ENCODE results near the gene SPOCK2.

Gene SPOCK2

DNA sequence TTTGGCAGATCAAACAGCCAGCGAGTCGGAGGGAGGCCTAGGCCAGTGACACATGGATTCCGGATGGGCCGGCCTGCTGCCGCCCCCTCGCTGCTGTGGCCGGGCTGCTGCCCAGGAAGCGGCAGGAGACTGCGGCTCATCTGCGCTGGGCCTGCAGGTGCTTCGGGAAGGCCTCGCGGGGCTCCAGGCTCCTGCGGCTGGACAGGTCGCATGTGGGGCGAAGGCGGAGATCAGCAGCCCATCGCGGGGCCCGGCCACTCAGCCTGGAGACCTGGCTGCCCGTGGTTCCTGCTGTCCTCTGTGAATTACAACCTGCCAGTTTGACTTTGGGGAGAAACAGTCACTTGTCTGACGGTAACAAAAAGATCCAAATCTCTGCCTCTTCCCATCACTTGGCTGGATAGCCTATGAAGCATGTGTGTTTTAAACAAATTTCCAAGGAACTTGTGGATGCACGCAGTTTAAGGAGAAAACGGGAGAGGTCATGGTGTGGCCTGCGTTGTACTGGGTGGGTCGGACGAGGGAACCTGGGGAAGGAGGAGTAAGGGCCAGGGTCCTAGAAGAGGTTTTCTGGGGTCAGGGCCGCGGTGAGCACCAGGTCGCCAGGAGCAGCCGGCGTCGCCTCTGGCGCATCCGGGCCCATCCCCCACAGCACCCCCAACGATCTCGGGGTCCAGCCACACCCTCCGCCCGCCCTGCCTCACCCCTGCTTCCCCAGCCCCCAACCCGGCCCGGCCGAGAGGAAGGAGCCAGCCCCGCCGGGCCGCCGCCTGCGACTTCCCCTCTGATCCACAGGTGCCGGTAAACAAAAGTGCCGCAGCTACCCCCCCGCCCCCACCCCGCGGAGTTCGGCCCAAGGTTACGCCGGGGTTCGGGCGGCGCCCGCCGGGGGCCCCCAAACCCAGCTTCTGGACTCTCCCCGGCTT lies 1.6 kb downstream of the SPOCK2 start:
- Histone ChIP-seq H3K4me1 (ENCODE audit: control insufficient read depth, insufficient read depth, low read length) (peaks cover 17% of the 10 kb centered on the region), H3K27me3 (replicated peaks; ENCODE audit: control insufficient read depth, insufficient read depth, low read length) (peaks cover 31% of the 10 kb centered on the region), H3K9me3 (ENCODE audit: control insufficient read depth, low read length) (no peaks in the 10 kb centered on the region), H3K4me3 (ENCODE audit: low read length) (no peak overlapping the region), H3K36me3 (ENCODE audit: control insufficient read depth, insufficient read depth, low read length, severe bottlenecking) (no peaks in the 10 kb centered on the region), H3K9ac (ENCODE audit: low read length) (no peak overlapping the region)
- DNase-seq (ENCODE audit: low read depth), result no peak

GRCh38 chr10:72085864-72086465 lies 2.4 kb downstream of the SPOCK2 start:
- H3K9me3 ChIP-seq (ENCODE audit: control insufficient read depth, low read length), result no peaks in the 10 kb centered on the region
- H3K4me3 ChIP-seq (ENCODE audit: low read length), result no peak overlapping the region
- H3K9ac ChIP-seq (ENCODE audit: low read length), result no peak overlapping the region
- peaks cover 17% of the 10 kb centered on the region for H3K4me1 ChIP-seq (ENCODE audit: control insufficient read depth, insufficient read depth, low read length)
- no peak for DNase-seq (ENCODE audit: low read depth)
- no peaks in the 10 kb centered on the region for H3K36me3 ChIP-seq (ENCODE audit: control insufficient read depth, insufficient read depth, low read length, severe bottlenecking)
- H3K27me3 ChIP-seq (replicated peaks; ENCODE audit: control insufficient read depth, insufficient read depth, low read length), result peaks cover 33% of the 10 kb centered on the region

DNA sequence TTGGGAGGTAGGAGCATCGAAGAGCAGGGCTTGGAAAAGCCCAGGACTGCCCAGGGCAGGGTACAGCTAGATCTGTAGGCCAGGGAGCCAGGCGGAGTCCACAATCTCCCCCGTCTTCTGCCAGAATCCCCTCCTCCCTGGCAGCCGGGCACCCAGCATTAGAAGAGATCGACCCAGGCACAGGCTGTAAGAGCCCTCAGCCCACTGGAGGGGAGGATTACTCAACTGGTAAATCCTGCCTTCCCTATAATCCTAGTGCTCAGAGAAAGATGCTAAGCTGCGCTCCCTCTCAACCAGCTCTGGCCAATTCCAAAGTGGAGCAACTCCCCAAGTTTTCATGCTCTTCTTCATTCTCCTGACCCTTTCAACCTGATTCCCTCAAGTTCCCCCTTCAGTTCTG lies 3.2 kb downstream of the SPOCK2 start:
- H3K27me3 ChIP-seq (replicated peaks; ENCODE audit: control insufficient read depth, insufficient read depth, low read length), result peaks cover 29% of the 10 kb centered on the region
- no peak overlapping the region for H3K4me3 ChIP-seq (ENCODE audit: low read length)
- no peaks in the 10 kb centered on the region for H3K36me3 ChIP-seq (ENCODE audit: control insufficient read depth, insufficient read depth, low read length, severe bottlenecking)
- H3K9me3 ChIP-seq (ENCODE audit: control insufficient read depth, low read length), result no peaks in the 10 kb centered on the region
- H3K9ac ChIP-seq (ENCODE audit: low read length), result no peak overlapping the region
- peaks cover 17% of the 10 kb centered on the region for H3K4me1 ChIP-seq (ENCODE audit: control insufficient read depth, insufficient read depth, low read length)
- DNase-seq (ENCODE audit: low read depth), result no peak

DNA sequence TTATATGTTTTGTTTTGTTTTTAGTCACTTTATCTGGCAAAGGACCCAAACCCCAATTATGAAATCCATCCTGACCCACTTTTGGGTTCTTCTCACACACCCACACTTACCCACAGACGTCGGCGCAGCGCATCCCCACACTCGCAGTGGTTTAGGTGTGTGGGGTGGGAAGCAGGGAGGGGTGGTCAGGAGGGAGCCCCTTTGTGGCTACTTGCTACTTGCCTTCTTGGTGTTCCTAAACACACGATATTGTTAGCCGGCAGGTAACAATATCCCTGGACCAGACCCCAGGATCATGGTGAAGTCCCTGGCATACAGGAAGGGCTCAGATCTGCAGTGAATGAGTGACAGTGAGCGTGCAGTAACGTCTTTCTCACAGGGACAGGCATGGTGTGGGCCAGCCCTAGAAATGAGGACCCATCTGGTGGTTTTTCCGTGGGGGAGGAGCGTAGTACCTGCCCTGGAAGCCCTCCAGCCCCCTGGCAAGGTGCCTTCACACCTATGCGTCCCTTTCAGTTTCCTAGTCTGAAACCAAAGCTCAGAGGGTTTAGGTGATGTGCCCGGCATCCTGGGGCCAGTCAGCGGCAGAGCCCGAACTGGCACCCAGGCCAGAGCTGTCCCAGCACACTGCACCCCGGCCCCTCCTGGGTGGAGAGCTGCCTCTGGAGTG lies 4.4 kb downstream of the SPOCK2 start:
- Histone ChIP-seq H3K9me3 (ENCODE audit: control insufficient read depth, low read length) (no peaks in the 10 kb centered on the region), H3K4me3 (ENCODE audit: low read length) (no peak overlapping the region), H3K9ac (ENCODE audit: low read length) (no peak overlapping the region), H3K27me3 (replicated peaks; ENCODE audit: control insufficient read depth, insufficient read depth, low read length) (peaks cover 24% of the 10 kb centered on the region), H3K4me1 (ENCODE audit: control insufficient read depth, insufficient read depth, low read length) (peaks cover 16% of the 10 kb centered on the region), H3K36me3 (ENCODE audit: control insufficient read depth, insufficient read depth, low read length, severe bottlenecking) (no peaks in the 10 kb centered on the region)
- no peak for DNase-seq (ENCODE audit: low read depth)

DNA sequence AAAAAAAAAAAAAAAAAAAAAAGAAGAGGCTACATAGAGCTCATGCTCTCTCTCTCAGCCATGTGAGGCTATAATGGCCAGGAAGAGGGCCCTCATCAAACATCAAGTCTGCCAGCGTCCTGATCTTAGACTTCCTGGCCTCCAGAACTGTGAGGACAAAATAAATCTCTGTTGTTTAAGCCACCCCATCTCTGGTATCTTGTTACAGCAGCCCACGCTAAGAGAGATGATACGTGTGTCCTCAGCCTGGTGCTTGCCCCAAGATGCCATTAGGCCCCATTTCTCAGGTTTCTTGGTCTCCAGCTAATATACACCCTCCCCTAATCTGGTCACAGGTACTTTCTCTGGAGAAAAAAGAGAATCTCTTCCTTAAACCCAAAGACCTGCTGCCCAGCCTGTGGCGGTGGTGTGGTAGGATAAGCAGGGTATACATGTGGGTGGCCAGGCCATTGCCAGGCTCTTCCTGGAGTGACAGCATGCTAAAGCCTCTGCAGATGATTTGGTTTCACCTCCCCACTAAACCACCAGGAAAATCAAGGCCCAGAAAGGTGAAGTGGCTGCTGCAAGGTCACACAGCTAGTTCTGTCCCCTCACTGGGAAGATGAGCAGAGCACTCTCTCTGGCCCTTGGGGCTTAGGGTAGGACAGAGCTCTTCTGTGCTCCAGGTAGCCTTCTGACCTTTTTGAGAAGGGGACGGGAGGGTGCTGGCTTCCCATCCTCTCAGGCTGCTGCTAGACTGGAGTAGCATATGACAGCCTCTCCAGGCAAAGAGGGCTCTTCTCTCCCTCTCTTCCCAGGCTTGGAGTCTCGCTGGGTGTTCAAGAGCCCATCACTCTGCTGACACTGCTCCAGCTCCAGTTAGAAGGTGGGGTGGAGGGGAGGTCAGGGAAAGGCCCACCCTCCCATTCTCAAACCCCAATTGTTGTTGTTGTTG lies 5.2 kb downstream of the SPOCK2 start:
- H3K9ac ChIP-seq (ENCODE audit: low read length), result no peak overlapping the region
- H3K4me3 ChIP-seq (ENCODE audit: low read length), result no peak overlapping the region
- no peaks in the 10 kb centered on the region for H3K36me3 ChIP-seq (ENCODE audit: control insufficient read depth, insufficient read depth, low read length, severe bottlenecking)
- peaks cover 8% of the 10 kb centered on the region for H3K4me1 ChIP-seq (ENCODE audit: control insufficient read depth, insufficient read depth, low read length)
- DNase-seq (ENCODE audit: low read depth), result no peak
- peaks cover 16% of the 10 kb centered on the region for H3K27me3 ChIP-seq (replicated peaks; ENCODE audit: control insufficient read depth, insufficient read depth, low read length)
- no peaks in the 10 kb centered on the region for H3K9me3 ChIP-seq (ENCODE audit: control insufficient read depth, low read length)

DNA sequence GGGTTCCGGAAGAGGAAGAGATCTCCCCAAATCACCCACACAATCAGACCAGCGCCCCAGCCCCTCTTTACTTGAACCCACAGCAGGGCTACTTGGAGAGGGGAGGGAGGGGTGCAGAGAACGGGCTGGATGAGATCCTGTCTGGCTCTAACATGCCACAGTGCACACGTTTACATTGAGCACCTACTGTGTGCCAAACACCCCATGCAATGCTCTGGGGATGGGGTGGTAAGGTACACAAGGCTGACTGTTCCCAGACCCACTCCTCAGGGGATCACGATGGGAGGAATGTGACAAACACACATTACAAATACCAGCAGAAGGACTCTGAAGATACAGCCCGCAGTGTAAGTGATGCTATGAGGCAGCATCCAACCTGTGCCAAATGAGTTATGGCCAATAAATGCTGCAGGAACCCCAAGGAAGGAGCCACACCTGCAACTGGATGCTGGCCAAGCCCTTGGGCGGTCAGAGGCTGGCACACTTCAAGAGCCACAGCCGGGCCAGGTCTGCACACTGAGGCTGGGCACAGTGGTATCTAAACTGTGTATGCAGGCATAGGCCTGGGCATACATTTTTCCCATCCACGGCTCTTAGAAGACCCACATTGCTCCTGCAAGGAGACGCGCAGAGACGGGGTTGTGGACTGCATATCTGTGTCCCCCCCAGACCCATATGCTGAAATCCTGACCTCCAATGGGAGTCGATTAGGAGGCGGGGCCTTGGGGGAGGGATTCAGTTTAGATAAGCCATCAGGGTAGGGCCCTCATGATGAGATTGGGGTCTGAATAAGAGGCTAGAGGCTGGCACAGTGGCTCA lies 6.4 kb downstream of the SPOCK2 start:
- no peak for DNase-seq (ENCODE audit: low read depth)
- Histone ChIP-seq H3K27me3 (replicated peaks; ENCODE audit: control insufficient read depth, insufficient read depth, low read length) (peaks cover 12% of the 10 kb centered on the region), H3K4me1 (ENCODE audit: control insufficient read depth, insufficient read depth, low read length) (no peaks in the 10 kb centered on the region), H3K9ac (ENCODE audit: low read length) (no peak overlapping the region), H3K9me3 (ENCODE audit: control insufficient read depth, low read length) (no peaks in the 10 kb centered on the region), H3K36me3 (ENCODE audit: control insufficient read depth, insufficient read depth, low read length, severe bottlenecking) (no peaks in the 10 kb centered on the region), H3K4me3 (ENCODE audit: low read length) (no peak overlapping the region)

GRCh38 chr10:72081210-72081609 lies 7.1 kb downstream of the SPOCK2 start:
- Histone ChIP-seq H3K27me3 (replicated peaks; ENCODE audit: control insufficient read depth, insufficient read depth, low read length) (peaks cover 9% of the 10 kb centered on the region), H3K9me3 (ENCODE audit: control insufficient read depth, low read length) (no peaks in the 10 kb centered on the region), H3K36me3 (ENCODE audit: control insufficient read depth, insufficient read depth, low read length, severe bottlenecking) (no peaks in the 10 kb centered on the region), H3K4me1 (ENCODE audit: control insufficient read depth, insufficient read depth, low read length) (no peaks in the 10 kb centered on the region), H3K4me3 (ENCODE audit: low read length) (no peak overlapping the region), H3K9ac (ENCODE audit: low read length) (no peak overlapping the region)
- DNase-seq (ENCODE audit: low read depth), result no peak

DNA sequence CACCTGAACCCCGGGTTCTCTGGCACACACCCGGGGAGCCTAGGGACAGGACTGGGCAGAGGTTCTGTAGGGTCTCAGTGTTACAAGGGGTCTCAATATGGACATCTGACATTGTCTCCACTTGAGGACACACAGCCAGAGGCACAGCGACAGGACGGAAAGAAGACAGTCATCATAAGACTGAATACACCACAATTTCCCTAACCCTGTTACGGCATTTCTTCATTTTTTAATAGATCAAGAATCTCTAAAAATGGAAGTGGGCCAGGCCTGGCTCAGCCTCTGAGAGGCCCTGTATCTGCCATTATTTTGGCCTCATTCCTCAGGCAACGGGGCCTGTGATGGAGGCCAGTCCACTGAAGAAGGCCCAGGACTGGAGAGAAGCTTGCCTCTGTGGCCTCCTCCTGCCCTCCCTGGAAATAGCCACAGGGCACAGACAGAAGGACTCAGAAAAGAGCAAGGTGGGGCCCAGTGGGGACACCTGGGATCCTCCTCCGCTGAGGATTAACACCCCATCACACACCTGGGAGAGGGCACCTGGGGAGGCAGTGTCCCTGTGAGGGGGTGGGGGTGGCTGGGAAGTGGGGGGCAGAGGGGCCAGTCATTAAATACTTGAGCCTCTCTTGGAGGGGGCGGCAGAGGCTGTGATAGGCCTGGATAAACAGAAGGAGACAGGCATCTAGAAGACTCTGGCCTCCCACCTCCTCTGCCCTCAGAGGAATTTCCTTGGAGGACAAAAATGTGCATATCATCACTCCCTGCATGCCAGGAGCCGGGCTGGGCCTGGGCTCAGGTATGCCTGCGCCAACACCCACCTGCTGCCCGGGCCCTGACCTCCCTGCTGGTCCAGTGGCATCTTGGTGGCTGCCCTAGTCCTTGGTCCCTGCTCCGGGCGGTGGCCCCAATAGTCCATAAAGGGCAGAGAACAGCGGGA lies 8.0 kb downstream of the SPOCK2 start:
- Histone ChIP-seq H3K27me3 (replicated peaks; ENCODE audit: control insufficient read depth, insufficient read depth, low read length) (peaks cover 5% of the 10 kb centered on the region), H3K4me3 (ENCODE audit: low read length) (no peak overlapping the region), H3K4me1 (ENCODE audit: control insufficient read depth, insufficient read depth, low read length) (no peaks in the 10 kb centered on the region), H3K36me3 (ENCODE audit: control insufficient read depth, insufficient read depth, low read length, severe bottlenecking) (no peaks in the 10 kb centered on the region), H3K9me3 (ENCODE audit: control insufficient read depth, low read length) (no peaks in the 10 kb centered on the region), H3K9ac (ENCODE audit: low read length) (no peak overlapping the region)
- no peak for DNase-seq (ENCODE audit: low read depth)

DNA sequence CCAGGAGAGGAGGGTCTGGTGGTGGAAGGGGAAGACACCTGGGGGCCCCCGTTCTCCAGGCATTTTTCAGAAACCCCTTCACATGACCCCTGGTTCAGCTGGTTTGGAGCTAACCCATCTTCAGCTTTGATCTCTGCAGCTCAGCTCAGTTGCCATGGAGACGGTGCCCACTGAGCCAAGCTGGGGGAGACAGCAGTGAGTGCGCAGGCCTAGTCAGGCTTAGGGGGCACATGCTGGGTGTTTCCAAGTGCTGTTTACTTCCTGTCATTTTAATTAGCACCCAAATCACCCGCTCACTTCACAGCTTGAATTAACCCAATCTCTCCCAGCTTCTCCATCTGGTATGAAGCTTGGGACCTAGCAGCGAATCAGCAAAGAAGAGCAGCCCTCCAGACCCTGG lies 9.0 kb downstream of the SPOCK2 start:
- H3K27me3 ChIP-seq (replicated peaks; ENCODE audit: control insufficient read depth, insufficient read depth, low read length), result peaks cover 7% of the 10 kb centered on the region
- H3K4me3 ChIP-seq (ENCODE audit: low read length), result no peak overlapping the region
- no peaks in the 10 kb centered on the region for H3K9me3 ChIP-seq (ENCODE audit: control insufficient read depth, low read length)
- H3K9ac ChIP-seq (ENCODE audit: low read length), result no peak overlapping the region
- no peaks in the 10 kb centered on the region for H3K36me3 ChIP-seq (ENCODE audit: control insufficient read depth, insufficient read depth, low read length, severe bottlenecking)
- DNase-seq (ENCODE audit: low read depth), result no peak
- H3K4me1 ChIP-seq (ENCODE audit: control insufficient read depth, insufficient read depth, low read length), result no peaks in the 10 kb centered on the region

All from adipocyte (in vitro differentiated cells).